Activated T-cell treated with anti-CD3 and anti-CD28 coated beads for 48 hours (primary cell): ENCODE results near the gene MFSD2B.

Source experiments
- DNase-seq: peaks from one replicate; pipeline ENCODE4 v3.0.0-alpha.2; 2020; ENCODE audit warnings: low read depth

Gene MFSD2B

DNA sequence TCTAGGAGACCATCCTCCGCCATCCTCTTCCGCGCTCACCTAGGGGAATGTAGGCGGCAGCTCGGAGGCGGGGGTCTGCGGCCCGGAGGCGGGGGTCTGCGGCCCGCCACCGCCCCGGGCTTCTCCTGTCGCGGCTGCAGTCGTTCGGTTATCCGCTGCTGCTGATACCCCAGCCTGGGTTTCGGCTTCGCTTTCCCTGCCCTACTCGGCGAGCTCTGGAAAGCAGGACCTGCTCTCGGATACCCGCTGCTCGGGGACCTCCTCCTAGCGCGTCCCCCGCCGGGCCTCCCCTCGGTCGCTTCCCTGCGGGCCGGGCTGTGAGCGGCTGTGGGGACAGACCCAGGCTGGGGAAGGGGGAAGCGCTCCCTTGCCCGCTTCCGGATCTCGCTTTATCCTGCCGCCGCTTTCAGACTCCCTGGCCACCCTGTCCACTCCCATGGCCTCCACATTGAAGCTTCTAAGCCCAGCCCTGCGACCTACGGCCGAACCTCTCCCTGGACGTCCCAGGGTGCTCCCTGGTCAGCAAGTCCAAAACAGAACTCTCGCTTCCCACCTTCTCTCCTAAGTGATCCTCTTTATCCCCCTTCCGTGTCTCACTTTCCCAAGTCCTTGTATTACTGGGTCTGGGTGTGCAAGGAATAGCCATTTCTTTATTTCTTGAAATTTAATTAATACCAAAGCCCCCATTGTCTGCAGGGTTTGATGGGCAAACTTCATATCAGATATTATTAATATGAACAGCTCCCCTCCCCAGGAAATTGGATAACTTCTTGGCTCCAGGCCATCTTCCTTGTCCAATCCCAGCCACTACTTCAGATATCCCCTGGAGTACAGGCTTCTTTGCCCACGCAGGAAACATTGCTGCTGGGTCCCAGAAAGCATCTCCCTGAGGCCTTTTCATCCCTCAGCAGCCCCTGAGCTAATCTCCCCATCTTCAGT is 40.4 kb downstream of the MFSD2B start:
- no peak for DNase-seq

DNA sequence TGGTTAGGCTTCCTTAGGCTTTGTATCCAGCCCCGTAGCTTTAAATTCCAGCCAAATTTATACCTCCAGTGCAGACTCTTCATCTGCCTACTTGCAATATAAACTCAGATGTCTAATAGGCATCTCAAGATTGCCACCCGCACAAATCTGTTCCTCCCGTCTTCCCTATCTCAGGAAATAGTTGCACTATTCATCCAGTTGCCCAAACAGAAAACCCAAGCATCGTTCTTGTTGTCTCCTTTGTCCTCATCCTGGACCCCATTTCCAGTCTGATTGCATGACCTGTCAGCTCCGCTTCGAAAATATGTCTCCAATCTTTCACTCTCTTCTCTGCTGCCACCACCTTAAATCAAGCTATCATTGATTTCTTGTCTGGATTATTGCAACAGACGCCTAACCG is 41.9 kb downstream of the MFSD2B start:
- no peak for DNase-seq

DNA sequence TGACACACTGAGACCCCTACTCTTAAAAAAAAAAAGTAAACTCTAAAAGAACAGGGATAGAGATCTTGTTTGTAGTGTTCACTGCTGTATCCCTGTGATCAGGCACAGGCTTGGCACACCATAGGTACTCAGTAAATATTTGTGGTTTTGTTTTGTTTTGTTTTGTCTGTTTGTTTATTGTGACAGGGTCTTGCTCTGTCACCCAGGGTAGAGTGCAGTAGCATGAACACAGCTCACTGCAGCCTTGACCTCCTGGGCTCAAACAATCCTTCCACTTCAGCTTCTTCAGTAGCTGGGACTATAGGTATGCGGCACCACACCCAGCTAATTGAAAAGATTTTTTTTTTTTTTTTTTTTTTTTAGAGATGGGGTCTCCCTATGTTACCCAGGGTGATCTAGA is 43.1 kb downstream of the MFSD2B start:
- no peak for DNase-seq

DNA sequence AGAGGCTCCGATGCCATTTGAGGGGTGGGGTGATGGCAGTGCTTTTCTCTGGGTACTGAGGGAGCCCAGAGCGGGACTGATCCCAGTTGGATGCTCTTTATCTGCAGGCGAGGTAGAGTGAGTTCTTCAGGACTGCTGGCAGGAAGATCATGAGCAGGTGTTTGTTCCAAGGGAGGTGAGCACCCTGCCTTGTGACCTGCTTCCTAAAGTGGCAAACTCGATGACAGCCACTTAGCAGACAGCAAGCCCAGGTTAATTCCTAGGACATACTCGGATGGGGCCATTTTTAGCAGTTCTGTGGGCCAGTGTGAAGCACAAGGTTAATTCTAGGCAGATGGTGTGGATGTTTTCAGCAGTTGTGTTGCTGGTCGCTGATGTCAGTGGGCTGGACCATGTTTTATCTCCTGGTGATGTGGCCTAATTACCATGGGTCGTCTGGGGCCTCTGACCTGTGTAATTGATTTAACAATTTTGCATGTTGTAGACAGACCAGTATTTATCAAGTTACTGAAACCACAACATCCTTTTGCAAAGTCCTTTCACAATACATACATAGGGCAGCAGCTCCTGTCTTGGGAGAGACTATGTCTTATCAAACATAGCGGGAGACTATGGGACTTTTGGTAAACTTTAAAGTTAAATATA is 44.6 kb downstream of the MFSD2B start:
- no peak for DNase-seq

DNA sequence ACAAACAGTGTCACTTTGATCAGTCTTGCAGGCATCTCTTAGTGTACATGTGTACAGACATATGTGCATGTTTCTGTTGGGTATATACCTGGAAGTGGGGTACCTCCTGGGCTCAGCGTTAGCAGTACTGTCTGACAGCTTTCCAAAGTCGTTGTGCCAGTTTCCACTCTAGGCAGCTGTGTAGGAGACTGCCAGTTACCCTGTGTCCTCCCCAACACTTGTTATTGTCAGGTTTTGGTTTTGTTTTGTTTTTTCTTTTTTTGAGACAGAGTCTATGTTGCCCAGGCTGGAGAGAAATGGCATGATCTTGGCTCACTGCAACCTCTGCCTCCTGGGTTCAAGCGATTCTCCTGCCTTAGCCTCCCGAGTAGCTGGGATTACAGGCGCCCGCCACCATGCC is 45.9 kb downstream of the MFSD2B start:
- DNase-seq, result no peak

DNA sequence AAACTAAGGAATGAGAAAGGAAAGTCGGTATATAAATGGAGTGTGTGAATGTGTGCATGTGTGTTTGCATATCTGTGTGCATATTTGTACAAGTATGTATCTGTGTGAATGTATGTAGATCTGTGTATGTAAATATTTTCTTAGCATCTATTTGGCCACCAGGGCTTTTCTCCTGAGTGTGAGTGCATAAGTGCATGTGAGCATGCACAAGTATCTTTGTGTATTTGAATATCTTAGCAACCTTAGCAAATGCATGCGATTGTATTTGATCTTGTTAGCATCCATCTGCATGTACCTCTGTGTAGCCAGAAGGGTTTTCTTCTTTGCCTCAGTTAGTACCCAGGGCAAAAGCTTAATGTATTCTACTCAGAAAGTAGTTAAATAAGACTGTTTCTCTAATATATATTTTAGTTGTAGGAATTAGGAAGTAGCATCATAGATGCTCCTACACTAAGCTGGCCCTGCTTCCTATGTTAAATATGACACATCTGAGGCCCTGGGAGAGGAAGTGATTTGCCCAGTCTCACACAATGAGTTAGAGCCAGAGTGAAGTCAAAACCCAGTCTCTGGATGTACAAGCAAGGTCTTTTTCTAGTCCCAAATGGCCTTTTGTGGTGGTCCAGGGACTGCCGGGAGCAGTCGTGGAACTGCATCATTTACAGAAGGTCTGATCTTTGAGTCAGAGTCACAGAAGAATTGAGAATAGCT is 48.8 kb downstream of the MFSD2B start:
- no peak for DNase-seq

DNA sequence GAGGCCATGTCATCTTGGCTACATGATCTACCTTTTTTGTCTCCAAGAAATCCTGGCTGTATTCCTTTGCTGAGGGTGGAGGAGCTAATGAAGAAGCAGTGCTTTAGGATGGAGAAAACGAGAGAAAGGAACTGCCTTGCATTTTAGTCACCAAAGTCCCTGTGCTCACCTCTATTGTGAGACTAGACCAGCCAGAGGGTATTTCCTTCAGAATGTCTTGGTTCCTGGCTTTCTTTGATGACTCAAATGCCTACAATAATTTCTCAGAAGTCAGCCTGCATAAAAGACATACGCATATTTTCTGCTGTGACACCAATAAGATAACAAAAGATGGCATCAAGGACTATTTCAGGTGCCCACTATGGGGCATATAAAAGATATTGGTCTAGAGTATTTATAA is 55.5 kb downstream of the MFSD2B start:
- DNase-seq, result no peak

DNA sequence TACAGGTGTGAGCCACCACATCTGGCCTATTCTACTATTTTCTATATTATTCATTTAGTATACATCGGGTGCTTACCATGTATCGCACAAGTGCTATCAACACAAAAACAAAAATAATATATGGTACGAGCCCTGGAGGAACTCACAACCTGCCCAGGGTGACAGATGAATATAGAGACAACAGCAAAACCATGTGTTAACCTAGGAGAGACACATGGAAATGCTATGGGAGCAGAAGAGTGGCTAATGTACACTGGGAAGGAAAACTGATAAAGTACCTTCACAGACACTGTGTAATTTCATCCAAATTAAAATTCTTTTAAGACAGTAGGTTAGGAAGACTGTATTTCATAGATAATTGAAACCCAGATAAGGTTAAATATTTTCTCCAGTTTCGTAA is 62.4 kb downstream of the MFSD2B start:
- no peak for DNase-seq

DNA sequence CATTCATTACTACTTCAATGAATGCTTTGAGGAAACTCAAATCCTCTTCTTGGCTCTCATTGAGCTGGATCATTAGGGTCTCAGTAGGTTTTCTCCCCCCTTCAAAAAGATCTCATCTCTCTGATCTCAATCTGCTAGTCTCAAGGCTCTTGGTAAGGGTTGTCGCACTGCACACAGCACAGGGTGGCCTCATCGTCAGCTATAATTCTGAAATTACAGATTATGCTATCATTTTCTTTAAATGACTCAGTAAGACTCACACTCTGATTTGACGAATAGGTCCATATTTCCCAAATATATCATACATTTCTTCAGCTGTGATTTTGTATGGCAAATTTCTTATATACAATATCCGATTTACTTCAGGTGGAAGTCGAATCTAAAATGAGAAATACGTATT is 63.9 kb downstream of the MFSD2B start:
- no peak for DNase-seq

DNA sequence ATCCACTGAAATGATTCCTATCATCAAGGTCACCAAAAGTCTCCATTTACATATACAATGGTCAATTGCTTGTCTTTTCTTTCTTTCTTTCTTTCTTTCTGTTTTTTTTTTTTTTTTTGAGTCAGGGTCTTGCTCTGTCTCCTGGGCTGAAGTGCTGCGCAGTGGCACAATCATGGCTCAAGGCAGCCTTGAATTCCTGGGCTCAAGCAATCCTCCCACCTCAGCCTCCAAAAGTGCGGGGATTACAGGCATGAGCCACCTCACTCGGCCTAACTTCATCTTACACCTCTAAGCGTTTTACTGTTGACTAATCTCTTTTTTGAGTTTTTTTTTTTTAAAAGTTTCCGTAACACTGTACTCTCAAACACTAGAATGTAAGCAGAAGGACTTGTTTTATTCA is 65.4 kb downstream of the MFSD2B start:
- no peak for DNase-seq
